GM19324 (cell line): ENCODE results near the gene TTC12.
"Not testable (repeated sequence)": the region's sequence is repeated elsewhere in the genome, so short reads cannot be mapped to it uniquely, and the experiment has no call there.

Experiments used
- ATAC-seq: cut with Tn5 transposase; IDR thresholded peaks from one replicate; pipeline ENCODE4 v1.9.1; 2021; ENCODE audit warnings: mild to moderate bottlenecking, moderate library complexity; ENCODE audit not compliant: unreplicated experiment, low FRiP score

The TTC12 gene

DNA sequence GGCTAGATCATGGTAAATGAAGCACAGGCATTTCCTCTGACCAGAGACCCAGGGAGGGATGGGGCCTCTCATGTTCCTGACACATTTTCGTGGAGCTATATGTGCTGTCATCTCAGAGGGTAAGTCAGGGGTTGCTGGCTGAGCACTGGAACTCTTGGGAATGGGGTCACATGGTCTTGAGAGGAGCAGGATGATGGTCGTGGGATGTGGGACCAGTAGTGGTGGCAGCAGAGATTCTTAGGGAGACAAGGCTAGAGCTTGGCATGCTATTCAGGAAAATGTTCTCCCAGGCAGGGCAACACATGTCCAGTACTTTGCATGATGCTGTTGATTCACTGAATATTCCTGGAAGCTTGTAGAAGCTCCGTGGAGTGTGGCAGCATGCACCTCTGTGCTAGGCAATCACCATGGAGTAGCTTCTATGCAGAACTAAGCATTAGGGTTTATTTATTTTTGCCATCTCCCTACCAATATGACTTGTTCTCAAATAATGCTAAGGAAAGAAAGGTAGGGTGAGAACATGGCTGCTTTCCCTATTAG is 31.4 kb upstream of the TTC12 start:
- ATAC-seq, result no peak

DNA sequence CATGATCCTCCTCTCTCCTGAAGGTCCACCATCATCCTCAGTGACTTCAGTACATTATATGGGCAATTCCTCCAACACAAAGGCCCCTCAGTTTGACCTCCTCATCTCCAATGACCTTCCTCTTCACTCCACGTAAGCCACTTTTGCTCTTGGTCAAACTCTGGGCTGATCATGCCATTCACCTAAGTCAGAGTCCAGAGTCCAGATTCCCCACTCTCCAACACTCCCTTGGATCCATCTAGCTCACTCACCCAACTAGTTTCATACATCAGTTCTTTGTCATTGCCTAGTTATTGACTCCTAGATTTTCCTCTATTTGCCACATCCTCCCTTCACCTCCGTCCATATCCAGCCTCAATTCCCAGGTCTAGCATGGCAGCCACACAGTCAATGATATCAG is 30.5 kb upstream of the TTC12 start:
- no peak for ATAC-seq

DNA sequence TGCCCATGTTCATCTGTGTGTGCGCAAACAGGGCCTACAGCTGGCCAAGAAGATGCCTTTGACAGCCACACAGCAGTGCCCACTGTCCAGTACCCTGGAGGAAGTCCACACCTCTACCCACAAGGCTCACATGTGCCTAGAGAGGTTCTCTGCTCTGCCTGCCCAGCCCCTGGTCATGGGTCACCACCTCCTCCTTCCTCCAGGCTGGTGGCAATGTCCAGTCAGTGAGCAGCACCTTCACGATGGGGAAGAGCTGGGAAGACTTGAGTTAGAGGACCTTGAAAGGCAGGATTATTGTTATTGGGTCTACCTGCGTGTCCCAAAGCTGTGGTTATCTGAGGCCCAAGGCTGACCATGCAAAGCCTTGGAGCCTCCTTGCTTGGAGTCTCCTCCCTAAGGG is 28.4 kb upstream of the TTC12 start:
- ATAC-seq, result no peak

DNA sequence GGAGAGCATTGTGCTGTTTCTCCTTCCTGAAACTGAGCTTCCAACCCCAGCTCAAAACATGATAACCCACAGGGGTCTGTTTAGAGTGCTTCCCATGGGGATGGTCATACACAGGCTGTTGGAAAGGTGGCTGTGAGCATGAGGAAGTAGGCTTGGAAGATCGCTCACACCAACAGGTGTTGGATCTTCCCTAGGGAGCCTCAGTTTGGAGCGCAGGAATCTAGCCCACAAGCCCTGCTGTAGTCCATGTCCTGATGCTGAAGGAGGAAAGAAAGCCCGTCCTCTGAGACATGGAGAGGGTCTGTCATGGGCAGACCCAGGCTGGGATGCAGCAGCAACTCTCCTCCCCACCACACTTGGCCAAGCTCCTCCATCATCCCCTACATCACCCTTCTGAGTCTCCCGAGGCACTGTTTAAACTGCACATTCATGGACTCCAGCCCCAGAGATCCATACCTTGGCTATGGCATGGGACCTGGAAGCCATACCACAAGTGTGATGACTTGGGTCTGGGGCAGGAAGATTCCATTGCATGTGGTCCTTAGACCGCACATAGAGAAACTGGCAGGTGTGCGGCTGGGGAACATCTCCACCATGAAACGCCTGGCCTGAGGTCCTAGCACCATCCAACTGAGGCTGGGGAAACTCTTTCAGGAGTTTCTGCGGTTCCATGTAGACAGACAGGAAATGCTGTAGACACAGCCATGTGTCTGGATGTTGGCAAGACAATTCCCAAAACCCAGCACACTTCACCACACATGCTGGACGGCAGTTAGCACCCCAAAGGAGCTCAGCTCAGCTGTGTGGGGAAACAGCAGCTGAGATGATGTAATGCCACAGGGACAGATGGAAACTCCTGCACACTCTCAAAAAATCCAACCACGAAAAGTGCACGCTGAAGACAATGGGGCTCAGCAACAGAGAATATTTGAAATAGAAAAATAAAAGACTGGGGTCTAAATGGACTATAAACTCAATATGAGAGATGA is 27.6 kb upstream of the TTC12 start:
- no peak for ATAC-seq

DNA sequence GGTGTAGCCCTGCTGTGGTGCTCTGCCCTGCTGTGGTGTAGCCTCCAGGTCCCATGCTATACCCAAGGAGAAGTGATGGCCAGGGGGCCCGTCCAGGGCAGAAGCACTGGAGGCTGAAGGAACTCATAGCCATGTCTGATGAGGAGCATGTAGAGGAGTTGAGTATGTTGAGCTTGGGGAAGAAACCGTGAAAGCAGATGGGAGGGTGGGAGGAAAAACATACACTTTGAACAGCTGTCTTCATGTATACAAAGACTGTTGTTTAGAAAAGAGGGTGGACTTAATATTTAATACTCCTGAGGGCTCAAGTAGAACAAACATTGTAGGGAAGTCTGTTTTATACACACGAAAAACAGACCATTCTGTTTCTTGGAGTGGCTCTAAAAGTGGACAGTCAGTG is 26.6 kb upstream of the TTC12 start:
- ATAC-seq, result no peak

DNA sequence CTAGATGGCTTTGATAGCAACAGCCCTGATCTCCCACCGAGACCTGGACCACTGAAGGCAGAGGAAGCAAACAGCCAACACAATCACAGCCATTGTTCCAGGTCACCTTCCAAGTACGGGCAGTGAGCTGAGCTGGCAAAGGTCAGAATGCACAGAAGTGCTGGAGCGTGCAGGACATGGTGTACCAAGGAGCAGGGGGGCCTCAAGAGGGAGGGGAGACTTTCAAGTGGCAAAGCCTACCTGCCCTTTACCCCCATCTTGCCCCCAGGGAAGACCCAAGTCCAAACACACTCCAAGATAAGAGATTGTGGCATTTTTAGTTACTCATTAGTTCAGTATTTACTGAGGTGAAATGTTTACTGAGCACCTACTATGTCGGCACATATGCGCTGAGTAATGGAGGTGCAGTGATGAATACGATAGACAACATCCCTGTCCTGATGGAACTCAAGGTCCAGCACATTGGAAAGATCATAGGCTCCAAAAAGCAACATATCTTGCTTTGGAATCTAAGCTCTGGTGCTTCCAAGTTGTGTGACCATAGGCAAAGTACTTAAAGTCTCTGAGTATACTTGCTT is 26.0 kb upstream of the TTC12 start:
- no peak for ATAC-seq

DNA sequence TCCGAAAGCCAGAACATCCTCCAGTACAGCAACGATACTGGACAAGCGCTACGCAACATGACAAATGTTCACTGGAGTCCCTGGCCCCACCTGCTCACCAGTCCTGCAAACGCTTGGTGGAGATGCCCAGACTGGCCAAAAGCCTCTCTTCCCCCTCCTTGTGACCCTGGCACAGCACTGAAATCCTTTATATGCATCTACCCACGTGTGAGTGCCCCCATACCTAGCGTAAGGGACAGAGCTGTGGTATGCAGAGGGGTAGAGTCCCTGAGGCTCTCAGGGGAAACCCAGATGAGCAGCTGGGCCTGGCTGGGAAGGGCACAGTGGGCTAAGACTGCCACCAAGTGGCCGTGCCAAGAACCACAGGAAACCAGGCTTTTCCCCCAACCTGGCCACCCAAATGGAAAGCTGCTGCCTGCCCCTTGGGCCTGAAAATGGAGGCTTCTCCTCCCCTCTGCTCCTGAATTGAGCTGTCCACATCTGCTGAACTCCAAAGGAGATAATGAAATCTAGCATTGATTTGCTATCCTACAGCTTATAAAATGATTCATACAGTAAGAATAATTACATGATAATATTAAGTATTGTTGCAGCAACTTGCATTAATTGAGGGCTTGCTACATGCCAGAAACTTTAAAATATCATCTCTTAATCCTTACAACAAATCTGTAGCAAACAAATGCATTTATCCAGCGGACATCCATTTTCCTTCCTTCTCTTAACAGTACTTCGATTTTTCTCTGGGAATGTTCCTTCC is 24.8 kb upstream of the TTC12 start:
- ATAC-seq, result peak; percentile 64

DNA sequence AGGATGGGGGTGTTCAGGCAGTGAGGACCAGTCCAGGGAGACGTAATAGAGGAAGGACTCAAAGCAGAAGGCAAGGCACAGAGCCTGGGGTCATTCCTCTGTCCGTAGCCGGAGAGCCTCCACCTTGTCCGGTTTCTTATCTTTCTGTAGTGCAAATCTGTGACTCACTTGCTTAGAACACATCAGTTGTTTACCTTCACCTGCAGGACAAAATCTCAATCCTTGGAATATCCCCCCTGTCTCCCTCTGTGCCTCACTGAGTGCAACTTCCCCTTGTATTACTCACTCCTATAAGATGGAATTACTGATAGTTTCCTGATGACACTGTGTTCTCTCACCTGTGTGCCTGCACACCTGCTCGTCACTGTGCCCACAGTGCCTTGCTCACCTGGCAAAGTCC is 20.4 kb upstream of the TTC12 start:
- no peak for ATAC-seq

DNA sequence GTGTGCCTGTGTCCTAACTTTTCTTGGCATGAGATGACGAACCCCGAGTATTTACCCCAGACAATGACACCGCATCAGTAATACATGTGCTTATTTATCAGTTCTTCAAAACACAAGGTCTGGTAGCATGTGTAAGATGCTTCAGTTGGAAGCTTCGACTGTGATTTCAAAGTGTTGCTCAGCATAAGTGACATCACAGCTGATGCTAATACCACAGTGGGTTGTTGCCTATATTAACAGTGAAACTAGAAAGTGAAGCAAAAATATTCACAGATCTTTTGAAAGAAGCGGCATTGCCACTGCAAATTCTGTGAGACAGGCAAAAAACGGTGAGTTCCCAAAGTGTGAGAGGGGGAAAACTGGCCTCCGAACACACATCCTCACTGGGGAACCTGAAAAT is 18.4 kb upstream of the TTC12 start:
- no peak for ATAC-seq

DNA sequence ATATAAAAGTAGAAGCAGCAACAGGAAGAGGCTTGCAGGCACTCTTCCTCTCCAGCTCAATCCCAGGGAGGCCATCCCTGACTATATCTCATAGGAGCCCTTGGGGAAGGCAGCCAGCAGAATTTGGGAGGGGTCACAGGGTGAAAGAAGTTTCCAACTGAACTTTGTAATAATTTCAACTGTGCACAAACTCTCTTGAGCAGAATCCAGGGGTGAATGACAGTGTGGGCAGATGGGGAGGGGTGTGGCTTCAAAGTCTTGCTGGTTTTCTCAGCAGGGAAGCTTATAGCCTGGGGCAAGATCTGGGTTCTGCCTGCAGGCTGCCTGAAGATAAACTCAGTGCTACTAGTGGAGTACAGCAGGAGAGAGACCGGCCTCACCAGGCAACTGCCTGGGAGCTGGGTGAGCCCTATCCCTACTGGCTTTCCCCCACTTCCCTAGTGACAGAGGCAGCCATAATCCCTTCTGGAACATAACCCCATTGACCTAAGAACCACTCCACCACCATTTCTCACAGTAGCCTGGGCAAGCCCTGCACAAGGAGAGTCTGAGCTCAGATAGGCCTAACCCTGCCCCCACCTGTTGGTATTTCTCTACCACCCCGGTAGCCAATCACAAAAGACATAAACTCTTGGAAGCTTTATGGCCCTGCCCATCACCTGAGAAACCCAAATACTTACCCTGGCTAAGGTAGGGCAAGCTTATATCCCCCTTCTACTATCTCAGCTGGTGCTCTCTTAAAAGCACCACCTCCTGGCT is 17.8 kb upstream of the TTC12 start:
- ATAC-seq, result no peak

DNA sequence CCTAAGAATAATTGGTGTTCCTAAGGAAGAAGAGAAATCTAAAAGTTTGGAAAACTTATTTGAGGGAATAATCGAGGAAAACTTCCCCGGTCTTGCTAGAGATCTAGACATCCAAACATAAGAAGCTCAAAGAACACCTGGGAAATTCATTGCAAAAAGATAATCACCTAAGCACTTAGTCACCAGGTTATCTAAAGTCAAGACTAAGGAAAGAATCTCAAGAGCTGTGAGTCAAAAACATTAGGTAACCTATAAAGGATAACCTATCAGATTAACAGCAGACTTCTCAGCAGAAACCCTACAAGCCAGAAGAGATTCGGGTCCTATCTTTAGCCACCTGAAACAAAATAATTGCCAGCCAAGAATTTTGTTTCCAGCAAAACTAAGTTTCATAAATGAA is 15.9 kb upstream of the TTC12 start:
- ATAC-seq, result not testable (repeated sequence)

DNA sequence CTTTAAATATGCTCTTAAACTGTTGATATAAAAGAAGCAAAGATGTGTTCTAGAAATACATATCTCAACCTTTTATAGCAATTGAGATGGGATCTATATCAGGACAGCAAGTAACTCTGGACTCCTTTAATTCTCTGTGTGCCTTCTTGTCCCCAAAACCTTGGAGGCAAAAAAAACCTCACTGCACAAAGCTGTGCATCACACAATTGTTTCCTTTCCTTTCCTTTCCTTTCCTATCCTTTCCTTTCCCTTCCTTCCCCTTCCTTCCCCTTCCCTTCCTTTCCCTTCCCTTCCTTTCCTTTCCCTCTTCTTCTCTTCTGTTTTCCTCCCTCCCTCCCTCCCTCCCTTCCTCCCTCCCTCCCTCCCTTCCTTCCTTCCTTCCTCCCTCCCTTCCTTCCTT is 9.5 kb upstream of the TTC12 start:
- no peak for ATAC-seq

DNA sequence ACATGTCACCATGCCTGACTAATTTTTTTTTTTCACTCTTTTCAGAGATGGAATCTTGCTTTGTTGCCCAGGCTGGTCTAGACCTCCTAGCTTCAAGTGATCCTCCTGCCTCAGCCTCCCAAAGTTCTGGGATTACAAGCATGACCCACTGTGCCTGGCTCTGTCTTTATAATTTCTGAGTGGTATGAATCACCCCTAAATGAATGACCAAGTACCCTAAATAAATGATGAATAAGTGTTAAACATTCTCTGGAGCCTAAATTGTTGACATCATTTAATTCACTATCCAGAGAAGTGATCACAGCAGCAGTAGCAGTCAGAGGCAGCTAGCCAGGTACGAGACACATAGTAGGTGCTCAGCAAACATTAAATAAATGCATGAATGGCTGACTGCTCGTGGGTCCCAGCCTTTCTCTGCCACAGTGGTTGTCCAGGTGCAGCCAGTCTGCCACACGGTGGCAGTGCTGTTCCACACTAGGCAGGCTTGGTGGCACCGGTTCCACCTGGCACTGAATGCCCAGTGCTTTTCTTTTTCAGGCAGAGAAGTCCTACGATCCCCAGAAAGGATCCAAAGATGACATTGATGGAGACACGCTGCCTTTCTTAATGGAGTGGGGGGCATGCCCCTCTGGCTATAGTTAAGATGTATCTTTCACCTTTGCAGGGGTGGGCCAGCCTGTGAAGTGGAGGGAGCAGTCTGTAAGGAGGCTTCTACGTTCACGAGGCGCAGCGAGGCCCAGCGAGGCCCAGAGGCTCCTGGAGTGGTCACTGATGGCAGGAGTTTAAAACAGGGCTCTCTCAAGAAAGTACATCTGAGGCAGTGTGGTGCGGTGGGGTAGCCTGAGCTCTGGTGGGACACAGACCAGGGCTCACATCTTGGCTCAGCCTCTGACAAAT is 8.7 kb upstream of the TTC12 start:
- peak; percentile 72 for ATAC-seq

DNA sequence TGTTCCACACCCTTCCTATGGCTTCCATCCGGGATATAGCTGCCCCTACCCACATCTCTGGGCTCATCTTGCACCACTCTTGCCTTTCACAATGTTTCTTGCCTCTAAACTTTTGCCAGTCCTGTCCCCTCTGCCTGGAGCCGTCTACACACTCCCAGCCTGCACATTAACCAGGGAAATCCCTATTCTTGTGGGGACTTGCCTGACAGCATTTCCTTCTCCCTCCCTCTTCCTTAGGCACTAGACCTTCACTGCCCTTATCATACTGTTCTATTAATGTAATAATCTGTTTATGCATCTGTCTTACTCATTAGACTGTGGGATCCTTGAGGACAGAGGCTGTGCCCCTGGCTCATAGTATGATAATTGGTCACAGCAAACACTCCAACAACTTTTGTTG is 5.8 kb upstream of the TTC12 start:
- no peak for ATAC-seq

DNA sequence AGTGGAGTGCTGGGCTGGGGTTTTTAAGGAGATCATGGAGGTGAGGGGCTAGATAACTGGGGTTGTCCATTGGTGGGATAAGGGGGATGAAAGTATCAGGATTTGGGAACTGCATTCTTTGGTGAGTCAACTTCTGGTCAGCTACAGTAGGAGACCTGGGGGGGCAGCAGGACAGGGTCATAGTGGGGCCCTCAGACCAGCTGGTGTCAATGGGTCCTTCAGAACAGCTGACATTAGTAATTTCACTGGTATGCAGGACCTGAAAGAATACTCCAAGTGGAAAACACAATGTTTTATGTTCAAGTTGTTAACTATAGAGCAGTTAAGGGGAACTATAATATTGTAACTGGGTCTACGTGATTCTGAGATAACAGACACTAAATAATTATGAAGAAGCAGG is 2.8 kb upstream of the TTC12 start:
- ATAC-seq, result no peak

DNA sequence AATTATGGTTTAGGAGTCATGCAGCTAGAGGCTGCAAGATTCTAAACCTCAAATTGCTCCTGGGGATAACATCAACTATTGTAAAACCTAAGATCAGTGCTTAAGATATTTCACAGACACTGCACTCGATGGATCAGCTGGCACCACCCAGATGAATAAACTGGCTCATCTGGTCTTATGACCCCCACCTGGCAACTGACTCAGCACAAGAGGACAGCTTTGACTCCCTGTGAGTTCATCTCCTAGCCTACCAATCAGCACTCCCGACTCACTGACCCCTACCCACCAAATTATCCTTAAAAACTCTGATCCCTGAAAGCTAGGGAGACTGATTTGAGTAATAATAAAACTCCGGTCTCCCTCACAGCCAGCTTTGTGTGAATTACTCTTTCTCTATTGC is 782 bp upstream of the TTC12 start:
- ATAC-seq, result no peak

DNA sequence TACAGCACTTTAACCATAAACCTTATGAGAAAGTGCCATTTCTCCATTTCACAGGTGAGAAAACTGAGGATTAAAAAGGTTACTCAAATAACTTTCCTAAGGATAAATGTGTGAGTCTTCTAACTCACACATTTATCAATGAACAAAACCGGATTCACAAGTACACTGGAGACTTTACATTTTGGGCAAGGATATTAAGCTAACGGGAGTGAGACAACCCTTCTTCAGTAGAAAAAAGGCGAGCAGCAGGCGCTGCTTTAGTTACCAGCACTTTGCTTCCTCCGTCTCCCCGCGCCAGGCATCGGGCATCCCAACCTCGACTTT is 356 bp upstream of the TTC12 start:
- ATAC-seq, result no peak

DNA sequence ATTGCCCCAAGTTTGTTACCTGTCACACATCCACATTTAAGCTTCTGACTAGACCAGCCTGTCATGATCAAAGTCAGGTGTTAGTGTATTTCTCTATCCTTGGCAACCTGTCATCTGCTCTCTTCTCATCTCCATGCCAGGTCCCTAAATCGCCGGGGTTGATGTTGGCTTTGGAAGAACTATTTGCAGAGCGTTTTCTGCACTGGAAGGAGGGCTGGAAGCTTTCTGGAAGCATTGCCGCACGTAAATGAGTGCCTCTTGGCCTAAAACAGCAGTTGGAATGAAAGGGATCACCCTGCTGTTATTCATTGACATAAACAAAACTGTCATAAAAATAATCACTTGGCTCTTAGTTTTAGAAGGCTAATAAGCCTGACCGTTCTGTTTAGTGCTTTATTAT is 1.4 kb downstream of the TTC12 start:
- ATAC-seq, result no peak

DNA sequence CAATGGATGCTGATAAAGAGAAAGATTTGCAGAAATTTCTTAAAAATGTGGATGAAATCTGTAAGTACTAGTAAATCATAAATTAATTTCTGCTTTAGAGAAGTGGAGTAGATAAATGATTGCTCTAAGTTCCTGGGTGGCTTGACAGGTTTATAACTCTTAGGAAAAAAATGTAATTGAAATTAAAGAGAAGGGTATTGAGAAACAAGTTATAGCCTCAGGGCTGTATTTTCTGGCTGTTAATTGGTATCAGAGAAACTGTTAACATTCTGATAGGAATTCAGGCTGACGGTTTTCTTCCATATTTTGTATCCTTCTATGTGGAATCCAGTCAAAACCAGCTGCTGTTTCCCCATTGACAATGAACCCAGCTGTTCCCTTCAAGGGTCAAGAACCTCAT is 1.9 kb downstream of the TTC12 start:
- ATAC-seq, result no peak

DNA sequence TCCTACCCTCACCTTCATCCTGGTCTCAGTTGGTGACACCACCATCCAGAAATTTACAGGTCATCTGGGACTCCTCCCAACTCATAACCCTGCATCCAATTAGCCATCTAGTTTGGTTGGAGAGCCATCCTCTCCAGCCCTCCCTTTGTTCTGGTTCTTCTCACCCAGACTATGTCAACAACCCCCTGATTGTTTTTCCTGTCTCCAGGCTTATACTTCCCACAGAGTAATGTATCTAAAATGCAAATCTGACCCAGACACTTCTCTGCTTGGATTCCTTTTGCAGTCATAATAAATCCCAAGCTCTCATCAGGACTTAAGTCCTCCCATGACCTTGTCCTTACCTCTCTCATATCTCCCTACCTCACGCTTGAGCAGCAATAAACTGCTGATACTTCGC is 3.0 kb downstream of the TTC12 start:
- ATAC-seq, result no peak
